Measurements from ENCODE around the gene ST6GALNAC1. TPM values are rescaled to one million over a fixed set of nuclear protein-coding genes. Genes with fewer than 3 reads are reported as not detected.

The ST6GALNAC1 gene
- total and polyA plus RNA-seq, 2 experiments from 2014 or later = 17.7 to 27.6 TPM

GRCh38 chr17:76631821-76632565 lies 11.6 kb downstream of the ST6GALNAC1 start:
- Histone ChIP-seq H2AFZ (no peak overlapping the region), H3K9me3 (ENCODE audit: low read depth) (no peaks in the 10 kb centered on the region), H3K4me2 (no peak overlapping the region), H3K79me2 (no peaks in the 10 kb centered on the region), H3K36me3 (replicated peaks; ENCODE audit: insufficient read depth, low read depth) (no peaks in the 10 kb centered on the region), H4K20me1 (ENCODE audit: insufficient read depth, poor library complexity, severe bottlenecking) (no peaks in the 10 kb centered on the region), H3K4me3 (no peak overlapping the region), H3K9me2 (replicated peaks; ENCODE audit: insufficient read depth) (no peaks in the 10 kb centered on the region), H3K27me3 (no peaks in the 10 kb centered on the region), H3K27ac (peak overlapping the region; percentile 70), H3K4me1 (ENCODE audit: insufficient read depth) (peaks cover 10% of the 10 kb centered on the region)
- TF ChIP-seq EZH2phosphoT487 (IDR thresholded peaks at IDR 0.05; ENCODE audit: low read depth, severe bottlenecking, unreplicated experiment) (no peak), CTCF (IDR thresholded peaks at IDR 0.05; ENCODE audit: poor library complexity) (no peak), EZH2 (IDR thresholded peaks at IDR 0.05; ENCODE audit: borderline replicate concordance) (no peak)
- peak; percentile 61 for DNase-seq (ENCODE audit: low spot score)
- 57% methylated on average over 10 of the region's 10 CpGs for WGBS (ENCODE audit: low lambda C conversion rate, missing lambda C conversion rate)

GRCh38 chr17:76630151-76630550 lies 13.4 kb downstream of the ST6GALNAC1 start:
- 63% methylated on average over 6 of the region's 6 CpGs for WGBS (ENCODE audit: low lambda C conversion rate, missing lambda C conversion rate)
- TF ChIP-seq EZH2 (IDR thresholded peaks at IDR 0.05; ENCODE audit: borderline replicate concordance) (no peak), CTCF (IDR thresholded peaks at IDR 0.05; ENCODE audit: poor library complexity) (no peak), EZH2phosphoT487 (IDR thresholded peaks at IDR 0.05; ENCODE audit: low read depth, severe bottlenecking, unreplicated experiment) (no peak)
- H4K20me1 ChIP-seq (ENCODE audit: insufficient read depth, poor library complexity, severe bottlenecking) = no peaks in the 10 kb centered on the region
- H3K9me3 ChIP-seq (ENCODE audit: low read depth) = no peaks in the 10 kb centered on the region
- H3K27me3 ChIP-seq = no peaks in the 10 kb centered on the region
- H2AFZ ChIP-seq = no peak overlapping the region
- no peak for DNase-seq (ENCODE audit: low spot score)
- no peaks in the 10 kb centered on the region for H3K9me2 ChIP-seq (replicated peaks; ENCODE audit: insufficient read depth)
- no peaks in the 10 kb centered on the region for H3K36me3 ChIP-seq (replicated peaks; ENCODE audit: insufficient read depth, low read depth)
- H3K4me3 ChIP-seq = no peak overlapping the region
- H3K4me2 ChIP-seq = no peak overlapping the region
- peaks cover 10% of the 10 kb centered on the region for H3K4me1 ChIP-seq (ENCODE audit: insufficient read depth)
- no peaks in the 10 kb centered on the region for H3K79me2 ChIP-seq
- H3K27ac ChIP-seq = no peak overlapping the region

GRCh38 chr17:76627510-76627909 lies 16.0 kb downstream of the ST6GALNAC1 start:
- Histone ChIP-seq H3K4me2 (no peak overlapping the region), H3K9me2 (replicated peaks; ENCODE audit: insufficient read depth) (no peaks in the 10 kb centered on the region), H4K20me1 (ENCODE audit: insufficient read depth, poor library complexity, severe bottlenecking) (no peaks in the 10 kb centered on the region), H3K27me3 (no peaks in the 10 kb centered on the region), H3K4me1 (ENCODE audit: insufficient read depth) (peaks cover 5% of the 10 kb centered on the region), H2AFZ (no peak overlapping the region), H3K79me2 (no peaks in the 10 kb centered on the region), H3K27ac (no peak overlapping the region), H3K36me3 (replicated peaks; ENCODE audit: insufficient read depth, low read depth) (no peaks in the 10 kb centered on the region), H3K4me3 (no peak overlapping the region), H3K9me3 (ENCODE audit: low read depth) (no peaks in the 10 kb centered on the region)
- TF ChIP-seq EZH2 (IDR thresholded peaks at IDR 0.05; ENCODE audit: borderline replicate concordance) (no peak), CTCF (IDR thresholded peaks at IDR 0.05; ENCODE audit: poor library complexity) (no peak), EZH2phosphoT487 (IDR thresholded peaks at IDR 0.05; ENCODE audit: low read depth, severe bottlenecking, unreplicated experiment) (no peak)
- 95% methylated on average over 13 of the region's 13 CpGs for WGBS (ENCODE audit: low lambda C conversion rate, missing lambda C conversion rate)
- DNase-seq (ENCODE audit: low spot score) = no peak
